ENCODE measurements around the gene TMEM132C.

Gene TMEM132C

DNA sequence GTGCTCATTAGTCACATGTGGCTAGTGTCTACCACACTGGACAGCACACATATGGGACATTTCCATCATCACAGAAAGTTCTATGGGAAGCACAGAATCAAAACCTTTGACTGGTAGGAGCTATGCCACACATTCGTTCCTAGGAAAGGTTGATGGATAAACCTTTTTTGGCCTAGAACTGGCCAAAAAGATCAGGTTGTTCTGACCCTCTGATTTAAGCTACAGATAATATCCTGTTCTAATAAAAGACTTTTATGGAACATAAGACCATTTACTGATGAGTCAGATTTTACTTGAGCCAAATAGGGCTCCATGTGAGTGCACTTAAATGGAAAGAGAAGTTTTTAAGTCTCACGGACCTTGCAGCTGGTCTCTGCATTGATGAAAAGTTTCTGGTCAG is 413.6 kb downstream of the TMEM132C start:
- DNase-seq: no peak

DNA sequence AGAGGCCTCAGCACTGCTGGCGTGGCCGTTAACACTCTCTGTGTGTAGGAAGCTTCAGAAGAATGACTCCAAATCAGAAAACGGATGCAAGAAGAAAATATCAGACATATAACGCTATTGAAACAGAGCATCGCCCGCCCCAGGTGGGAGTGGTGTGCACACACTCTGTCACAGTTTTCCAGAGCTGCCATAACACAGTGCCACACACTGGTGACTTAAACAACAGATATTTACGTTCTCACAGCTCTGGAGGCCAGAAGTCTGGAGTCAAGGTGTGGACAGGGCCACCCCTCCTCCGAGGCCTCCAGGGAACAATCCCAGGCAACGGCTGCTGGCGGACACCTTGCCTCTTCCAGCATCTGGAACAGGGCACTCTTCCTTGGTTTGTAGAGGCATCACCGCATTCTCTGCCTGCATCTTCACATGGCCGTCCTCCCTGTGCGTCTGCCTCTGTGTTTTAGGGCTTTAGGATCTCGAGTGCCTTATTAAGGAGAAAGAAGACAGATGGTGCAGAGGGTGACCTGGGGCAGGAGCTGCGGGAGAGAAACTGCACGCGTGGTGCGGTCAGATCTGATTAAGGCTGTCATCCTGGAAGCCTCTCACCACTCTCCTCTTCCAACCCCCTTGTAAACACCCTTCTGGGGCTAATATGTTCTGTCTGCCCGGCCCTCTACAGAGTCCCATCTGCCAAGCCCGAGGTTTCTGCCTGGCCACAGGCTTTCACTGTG is 415.7 kb downstream of the TMEM132C start:
- DNase-seq: no peak

DNA sequence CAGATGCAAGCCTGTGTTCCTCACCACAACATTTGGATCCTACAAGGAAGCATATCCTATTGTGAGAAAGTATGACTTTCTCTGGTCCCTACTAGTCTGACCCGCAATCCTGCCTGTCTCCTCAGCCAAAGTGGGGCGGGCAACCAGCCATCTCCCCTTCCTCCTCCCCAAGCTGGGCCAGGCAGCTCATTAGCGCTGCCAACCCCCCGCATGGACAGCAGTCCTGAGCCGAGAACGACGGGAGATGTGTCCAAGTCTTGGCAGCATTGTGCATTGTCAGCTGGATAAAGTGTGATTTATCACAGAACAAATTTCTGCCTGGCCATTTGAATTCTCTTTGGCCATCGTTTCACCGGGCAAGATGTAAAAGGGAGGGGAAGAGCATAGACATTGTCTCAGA is 417.4 kb downstream of the TMEM132C start:
- DNase-seq: no peak

GRCh38 chr12:128685903-128686475 is 419.0 kb downstream of the TMEM132C start:
- DNase-seq: no peak

DNA sequence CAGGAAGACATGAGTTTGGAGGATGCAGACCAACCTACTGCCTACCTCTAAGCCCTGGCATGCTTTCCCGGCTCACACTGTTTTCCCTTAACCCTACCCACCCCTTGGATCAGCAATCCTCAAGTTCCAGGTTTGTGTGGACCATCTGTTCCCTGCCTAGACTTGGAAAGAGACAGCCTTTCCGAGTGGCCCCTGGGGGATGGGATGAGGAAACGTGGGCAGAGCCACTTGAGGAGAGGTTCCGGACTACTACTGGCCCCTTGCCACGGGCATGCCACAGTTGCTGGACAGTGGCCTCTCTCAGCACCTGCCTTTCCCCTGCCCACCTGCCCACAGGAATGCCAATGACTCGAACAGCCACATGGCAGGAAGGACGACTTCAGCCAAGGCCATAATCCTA is 420.9 kb downstream of the TMEM132C start:
- DNase-seq: no peak

- DNase-seq: no peak
Measured at GRCh38 chr12:128690641-128691040, 423.7 kb downstream of the TMEM132C start.

- DNase-seq: peak; percentile 21
Measured at GRCh38 chr12:128693115-128693514, 426.1 kb downstream of the TMEM132C start.

DNA sequence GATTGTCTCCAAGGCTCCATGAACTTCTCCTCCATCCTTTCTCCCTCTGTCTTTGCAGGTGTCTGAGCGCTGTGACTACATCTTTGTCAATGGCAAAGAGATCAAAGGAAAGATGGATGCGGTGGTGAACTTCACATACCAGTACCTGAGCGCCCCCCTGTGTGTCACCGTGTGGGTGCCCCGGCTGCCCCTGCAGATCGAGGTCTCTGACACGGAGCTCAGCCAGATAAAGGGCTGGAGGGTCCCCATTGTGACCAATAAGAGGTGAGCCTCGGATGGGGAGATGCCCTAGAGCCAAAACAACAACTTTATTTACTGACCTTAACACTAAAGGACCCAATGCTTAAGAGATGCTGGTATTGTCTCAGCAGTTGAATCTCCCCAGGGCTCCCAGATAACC is 426.8 kb downstream of the TMEM132C start:
- DNase-seq: no peak

DNA sequence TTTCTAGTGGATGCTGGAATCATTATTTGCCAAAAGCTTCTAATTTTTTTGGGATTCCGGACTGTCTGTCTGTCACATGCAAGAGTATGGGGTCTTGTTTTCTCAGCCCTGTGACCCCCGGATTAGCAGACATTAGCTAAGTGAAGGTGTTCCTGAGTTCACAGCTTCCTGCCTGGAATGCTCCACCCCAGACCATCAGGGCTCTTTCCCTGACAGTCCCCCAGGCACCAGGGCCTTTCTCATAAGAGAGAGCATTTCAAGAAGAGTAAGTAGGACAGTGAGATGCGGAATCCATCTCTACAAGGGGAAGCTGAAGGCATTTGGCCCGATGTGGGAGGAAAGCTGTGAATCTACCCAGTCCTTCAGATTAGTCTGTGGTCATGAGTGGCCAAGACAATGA is 427.5 kb downstream of the TMEM132C start:
- no peak for DNase-seq

GRCh38 chr12:128695697-128696096 is 428.7 kb downstream of the TMEM132C start:
- no peak for DNase-seq

DNA sequence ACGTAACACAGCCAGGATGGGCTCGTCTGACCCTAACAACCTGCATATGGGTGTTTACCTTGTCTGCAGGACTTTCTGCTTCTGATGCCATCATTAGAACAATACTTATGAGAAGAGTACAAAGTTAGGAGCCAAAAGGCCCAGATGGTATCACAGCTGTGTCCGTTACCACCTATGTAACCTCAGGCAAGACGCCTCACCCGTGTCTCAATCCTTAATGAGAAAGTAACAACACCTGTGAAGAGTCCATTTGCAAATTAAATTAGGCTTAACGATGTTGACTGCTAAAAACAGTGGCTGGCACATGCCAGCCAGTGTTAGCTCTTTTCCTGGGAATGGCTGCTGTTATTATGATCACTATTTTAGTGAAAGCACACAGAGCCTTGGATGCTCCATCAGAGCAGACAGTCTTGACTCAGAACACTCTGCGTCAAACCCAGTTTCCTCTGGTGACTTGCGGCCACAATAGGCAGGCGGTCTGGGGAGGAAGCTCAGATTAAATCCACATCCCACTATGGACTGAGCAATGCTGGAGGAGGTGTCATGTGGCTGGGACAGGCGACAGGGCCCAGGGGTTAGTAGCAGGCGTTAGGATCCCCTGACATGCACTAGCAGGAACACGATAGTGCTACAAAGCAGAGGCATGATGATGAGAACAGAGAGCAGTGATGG is 431.5 kb downstream of the TMEM132C start:
- no peak for DNase-seq

GRCh38 chr12:128699106-128699505 is 432.1 kb downstream of the TMEM132C start:
- DNase-seq: no peak

- no peak for DNase-seq
Measured at GRCh38 chr12:128702371-128702770, 435.4 kb downstream of the TMEM132C start.

- no peak for DNase-seq
Measured at GRCh38 chr12:128705140-128705539, 438.2 kb downstream of the TMEM132C start.

GRCh38 chr12:128707488-128707887 is 440.5 kb downstream of the TMEM132C start:
- no peak for DNase-seq

GRCh38 chr12:128708789-128709188 is 441.8 kb downstream of the TMEM132C start:
- DNase-seq: no peak

DNA sequence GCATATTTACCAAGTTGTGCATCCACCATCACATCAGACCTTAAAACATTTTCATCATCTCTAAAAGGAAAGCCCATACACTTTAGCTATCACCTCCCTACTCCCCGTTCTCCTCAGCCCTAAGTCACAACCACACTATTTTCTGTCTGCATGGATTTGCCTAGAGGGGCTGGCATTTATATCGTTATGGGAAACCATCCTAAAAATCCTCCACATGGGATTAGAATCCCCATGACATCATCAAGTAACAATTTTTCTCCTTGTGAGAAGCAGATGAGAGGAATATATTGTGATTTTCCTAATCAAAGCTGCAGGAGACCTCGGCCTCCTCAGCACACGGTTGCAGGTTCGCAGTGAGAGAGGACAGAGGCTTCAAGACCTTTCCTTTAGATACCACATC is 442.7 kb downstream of the TMEM132C start:
- DNase-seq: no peak

GRCh38 chr12:128711486-128711885 is 444.5 kb downstream of the TMEM132C start:
- DNase-seq: no peak

DNA sequence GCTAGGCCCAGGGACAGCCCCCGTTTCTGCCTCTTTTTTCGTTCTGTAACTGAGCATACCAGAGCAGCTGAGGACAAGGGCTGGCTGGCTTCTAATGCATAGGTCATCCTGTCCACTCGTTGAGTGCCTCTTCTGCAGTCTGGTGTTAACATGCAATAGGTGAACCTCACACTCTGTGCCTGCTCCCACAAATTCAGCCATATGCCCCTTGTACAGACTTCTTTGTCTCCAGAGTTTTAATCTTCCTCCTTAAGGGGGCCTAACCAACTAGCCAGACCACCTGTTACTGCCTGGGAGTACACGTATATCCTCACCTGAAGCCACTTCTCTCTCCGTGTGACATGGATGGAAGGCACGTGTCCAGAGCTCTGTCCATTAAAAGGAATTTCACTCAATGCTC is 445.7 kb downstream of the TMEM132C start:
- DNase-seq: no peak

- DNase-seq: no peak
Measured at GRCh38 chr12:128715485-128715884, 448.5 kb downstream of the TMEM132C start.

- DNase-seq: no peak
Measured at GRCh38 chr12:128724468-128725046, 457.6 kb downstream of the TMEM132C start.

DNA sequence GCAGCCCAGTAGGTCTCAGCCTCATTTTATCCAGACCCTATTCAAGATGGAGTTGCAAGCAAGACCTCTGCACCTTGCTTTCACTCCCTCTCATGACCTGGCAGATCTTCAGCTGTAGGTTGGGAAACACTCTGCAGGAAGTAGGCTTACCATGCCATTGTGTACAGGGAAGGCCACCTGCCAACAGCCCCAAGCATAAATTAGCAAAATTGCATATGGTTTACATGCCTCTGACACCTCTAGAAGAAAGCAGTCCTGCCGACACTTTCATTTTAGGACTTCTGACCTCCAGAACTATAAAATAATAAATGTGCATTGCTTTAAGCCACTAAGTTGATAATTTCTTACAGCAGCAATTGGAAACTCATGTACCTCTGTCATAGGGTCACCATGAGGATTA is 459.9 kb downstream of the TMEM132C start:
- DNase-seq: no peak

DNA sequence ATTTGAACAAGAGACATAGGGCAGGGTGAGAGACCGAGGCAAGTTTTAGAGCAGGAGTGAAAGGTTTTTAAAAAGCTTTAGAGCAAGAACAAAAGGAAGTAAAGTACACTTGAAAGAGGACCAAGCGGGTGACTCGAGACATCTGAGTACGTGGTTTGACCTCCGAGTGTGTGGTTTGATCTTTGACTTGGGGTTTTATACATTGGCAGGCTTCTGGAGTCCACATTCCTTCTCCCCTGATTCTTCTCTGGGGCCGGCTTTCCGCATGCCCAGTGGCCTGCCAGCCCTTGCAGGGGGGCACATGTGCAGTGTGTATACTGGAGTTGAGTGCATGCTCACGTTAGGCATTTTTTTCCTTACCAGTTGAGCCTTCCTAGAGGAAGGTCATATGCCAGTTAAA is 460.5 kb downstream of the TMEM132C start:
- DNase-seq: no peak

DNA sequence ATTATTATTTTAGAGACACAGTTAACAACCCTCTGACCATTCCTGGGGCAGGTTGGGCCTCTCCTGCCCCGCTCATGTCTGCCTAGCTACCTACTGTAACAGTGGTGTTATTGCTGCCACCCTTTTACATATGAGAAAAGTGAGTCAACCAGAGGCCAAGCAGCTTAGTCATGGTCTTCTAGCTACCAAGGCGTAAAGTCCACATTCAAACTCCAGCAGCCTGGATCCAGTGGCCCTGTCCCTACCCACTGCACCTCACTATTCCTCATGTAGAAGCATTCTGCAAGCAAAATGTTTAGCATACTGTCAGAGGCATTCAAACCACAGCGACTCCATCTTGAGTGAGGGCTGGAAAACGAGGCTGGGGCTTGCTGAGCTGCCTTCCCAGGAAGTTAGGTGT is 461.0 kb downstream of the TMEM132C start:
- no peak for DNase-seq
